Breast epithelium (tissue), 4 donors: Measurements from ENCODE around the gene HM13. TPM values are rescaled to one million over a fixed set of nuclear protein-coding genes. Genes with fewer than 3 reads are reported as not detected.

ENCODE experiments used
- DNase-seq, 2 donors: peaks; one replicate each; pipeline ENCODE4 v3.0.0-alpha.2; 2019; ENCODE audit warnings: low spot score in 2 of 2
- H3K27ac ChIP-seq, 2 donors: fragments of 200-600 bp; sonication (generic) in 1 of 2; one replicate each; pipeline ENCODE4 v1.5.1; 2016 to 2019; ENCODE audit warnings: mild to moderate bottlenecking in 1 of 2
- H3K27me3 ChIP-seq, 2 donors: fragments of 200-600 bp; sonication (generic) in 1 of 2; one replicate each; pipeline versions ENCODE4 v1.5.1 to v1.6.0; 2017 to 2019; ENCODE audit warnings: control low read depth in 1 of 2, mild to moderate bottlenecking in 1 of 2
- H3K36me3 ChIP-seq: fragments of 200-600 bp; one replicate; pipeline ENCODE4 v1.5.1; 2019
- H3K4me1 ChIP-seq, 2 donors: fragments of 200-600 bp; sonication (generic); one replicate each; pipeline ENCODE4 v1.5.1; 2016 to 2019; ENCODE audit warnings: control low read depth in 1 of 2
- H3K4me3 ChIP-seq, 3 donors: fragments of 200-600 bp; sonication (generic); 1 replicate in 2 of 3; 2 replicates in 1 of 3; pipeline ENCODE4 v1.5.1; 2016 to 2019; ENCODE audit warnings: mild to moderate bottlenecking in 3 of 3, moderate library complexity in 2 of 3
- H3K9me3 ChIP-seq, 2 donors: fragments of 200-600 bp; sonication (generic) in 1 of 2; one replicate each; pipeline ENCODE4 v1.5.1; 2016 to 2019; ENCODE audit warnings: control low read depth in 1 of 2
- CTCF ChIP-seq, 3 donors: fragments of 450-650 bp; IDR thresholded peaks; one replicate each; pipeline ENCODE4 v1.5.1; 2016 to 2017; ENCODE audit warnings: antibody characterized with exemption in 3 of 3, mild to moderate bottlenecking in 3 of 3, moderate library complexity in 3 of 3
- POLR2A ChIP-seq: fragments of 450-650 bp; IDR thresholded peaks from one replicate; pipeline ENCODE4 v1.6.1; 2016; ENCODE audit warnings: antibody characterized with exemption, mild to moderate bottlenecking, moderate library complexity
- POLR2AphosphoS5 ChIP-seq, 3 donors: sonication (generic); formaldehyde crosslinking; IDR thresholded peaks; one replicate each; pipeline ENCODE4 v1.6.1; 2017; ENCODE audit warnings: antibody characterized with exemption in 3 of 3
- intact Hi-C: fragments of 100-400 bp; cut with DNase I; formaldehyde crosslinking; loops from one replicate; pipeline ENCODE4 v1.15.1; 2023; ENCODE audit warnings: low total_unique reads
- total RNA-seq, 3 donors: library from RNA; depleted of rRNA; stranded (reverse); fragments of >200 nt; gene quantifications; one replicate each; pipeline ENCODE4 v1.1.0, GENCODE V29; 2016

HM13 gene
- total RNA-seq, 3 donors from 2014 or later: 44.2 to 73.7 (median 53.1) TPM

- H3K4me1 ChIP-seq: no peaks in the 10 kb centered on the region
- H3K27me3 ChIP-seq: no peaks in the 10 kb centered on the region
- no peak for TF ChIP-seq POLR2A
- TF ChIP-seq CTCF (IDR thresholded peaks at IDR 0.05): no peak
- no peak for TF ChIP-seq POLR2AphosphoS5 (IDR thresholded peaks at IDR 0.05)
Observed at GRCh38 chr20:31523361-31524283, 9.4 kb downstream of the HM13 start.

GRCh38 chr20:31527266-31527665 lies 13.0 kb downstream of the HM13 start:
- Histone ChIP-seq H3K9me3 (no peaks in the 10 kb centered on the region), H3K4me1 (no peaks in the 10 kb centered on the region), H3K27me3 (no peaks in the 10 kb centered on the region), H3K27ac (no peak overlapping the region), H3K4me3 (no peak overlapping the region), H3K36me3 (no peaks in the 10 kb centered on the region)
- DNase-seq: no peak
- intact Hi-C loops: no loop called here
- no peak for TF ChIP-seq POLR2A
- no peak for TF ChIP-seq CTCF (IDR thresholded peaks at IDR 0.05)
- no peak for TF ChIP-seq POLR2AphosphoS5 (IDR thresholded peaks at IDR 0.05)

More at GRCh38 chr20:31523361-31524283, 9.4 kb downstream of the HM13 start:
- intact Hi-C loops: no loop called here
- DNase-seq: no peak
- H3K27ac ChIP-seq: peak overlapping the region in 1 of 2 donors; percentile 13
- H3K36me3 ChIP-seq: no peaks in the 10 kb centered on the region
- H3K9me3 ChIP-seq: no peaks in the 10 kb centered on the region
- no peak overlapping the region for H3K4me3 ChIP-seq

- Histone ChIP-seq H3K9me3 (no peaks in the 10 kb centered on the region), H3K27me3 (no peaks in the 10 kb centered on the region), H3K4me3 (no peak overlapping the region), H3K36me3 (no peaks in the 10 kb centered on the region), H3K4me1 (no peaks in the 10 kb centered on the region), H3K27ac (no peak overlapping the region)
- TF ChIP-seq POLR2A (no peak), CTCF (IDR thresholded peaks at IDR 0.05) (no peak), POLR2AphosphoS5 (IDR thresholded peaks at IDR 0.05) (no peak)
- no peak for DNase-seq
- intact Hi-C loops: no loop called here
Observed at GRCh38 chr20:31535298-31535697, 21.1 kb downstream of the HM13 start.

- TF ChIP-seq POLR2A: no peak
- no peak for TF ChIP-seq CTCF (IDR thresholded peaks at IDR 0.05)
- no peak for TF ChIP-seq POLR2AphosphoS5 (IDR thresholded peaks at IDR 0.05)
- Histone ChIP-seq H3K36me3 (no peaks in the 10 kb centered on the region), H3K27me3 (no peaks in the 10 kb centered on the region)
Observed at GRCh38 chr20:31536575-31536974, 22.3 kb downstream of the HM13 start.

GRCh38 chr20:31537116-31537871 lies 23.1 kb downstream of the HM13 start:
- Histone ChIP-seq H3K4me3 (no peak overlapping the region), H3K36me3 (no peaks in the 10 kb centered on the region), H3K9me3 (no peaks in the 10 kb centered on the region), H3K27me3 (no peaks in the 10 kb centered on the region), H3K27ac (no peak overlapping the region), H3K4me1 (no peaks in the 10 kb centered on the region)
- intact Hi-C loops: no loop called here
- TF ChIP-seq POLR2AphosphoS5 (IDR thresholded peaks at IDR 0.05) (no peak), CTCF (IDR thresholded peaks at IDR 0.05) (no peak), POLR2A (no peak)
- DNase-seq: no peak

More at GRCh38 chr20:31536575-31536974, 22.3 kb downstream of the HM13 start:
- Histone ChIP-seq H3K4me3 (no peak overlapping the region), H3K27ac (no peak overlapping the region), H3K9me3 (no peaks in the 10 kb centered on the region), H3K4me1 (no peaks in the 10 kb centered on the region)
- intact Hi-C loops: no loop called here
- no peak for DNase-seq
